HG03060 (cell line): ENCODE measurements around the gene PXYLP1.
A peak's percentile ranks its signal among the peaks of the same experiment; 100 is the strongest.
"Not testable (repeated sequence)": the region's sequence is repeated elsewhere in the genome, so short reads cannot be mapped to it uniquely, and the experiment has no call there.

Source experiments
- ATAC-seq: cut with Tn5 transposase; IDR thresholded peaks from one replicate; pipeline ENCODE4 v1.9.1; 2021; ENCODE audit warnings: low read depth, moderate number of reproducible peaks; ENCODE audit not compliant: unreplicated experiment

The PXYLP1 gene

DNA sequence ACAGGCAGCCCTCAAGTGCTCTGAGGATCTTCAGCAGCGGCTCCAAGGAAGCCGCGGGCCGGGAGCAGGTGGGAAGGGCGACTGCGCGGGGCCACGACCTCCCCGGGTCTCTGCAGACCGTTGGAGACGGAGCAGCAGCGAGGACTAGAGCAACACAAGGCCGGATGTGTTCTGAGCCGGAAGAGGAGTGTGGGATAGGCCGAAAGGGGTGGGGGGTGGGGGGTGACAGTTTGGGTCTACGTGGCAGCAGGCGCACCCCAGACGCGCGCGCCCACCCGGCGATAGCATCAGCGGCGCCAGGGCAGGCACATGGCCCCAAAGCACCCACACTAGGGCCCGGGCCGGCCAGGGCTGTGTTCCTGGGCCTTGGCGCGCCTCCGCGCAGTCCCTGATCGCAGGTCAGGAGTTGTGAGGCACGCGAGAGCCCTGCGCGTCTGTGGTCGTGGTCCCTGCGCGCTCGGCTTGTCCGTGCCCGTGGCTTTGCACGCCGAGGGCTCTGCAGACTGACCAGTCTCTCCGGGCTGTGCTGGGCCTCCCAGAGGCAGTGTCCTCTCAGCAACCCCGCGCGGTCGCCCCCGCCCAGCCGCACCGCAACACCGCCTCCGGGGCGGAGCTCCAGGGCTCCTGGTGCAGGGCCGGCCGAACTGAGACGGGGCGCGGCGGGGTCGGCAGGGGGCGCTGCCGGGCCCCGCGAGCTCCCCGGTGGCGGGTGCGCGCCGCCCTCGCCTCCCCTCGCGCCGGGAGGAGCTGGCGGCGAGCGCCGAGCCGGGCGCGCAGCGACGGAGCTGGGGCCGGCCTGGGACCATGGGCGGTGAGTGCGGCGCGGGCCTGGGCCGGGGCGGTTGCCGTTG, at the start of gene PXYLP1:
Gene PXYLP1 (plus strand): TSS at position 725 of the 851 bp plus-strand sequence. CDS start 28,351 bp downstream, outside the sequence.
- peak; percentile 87 for ATAC-seq

DNA sequence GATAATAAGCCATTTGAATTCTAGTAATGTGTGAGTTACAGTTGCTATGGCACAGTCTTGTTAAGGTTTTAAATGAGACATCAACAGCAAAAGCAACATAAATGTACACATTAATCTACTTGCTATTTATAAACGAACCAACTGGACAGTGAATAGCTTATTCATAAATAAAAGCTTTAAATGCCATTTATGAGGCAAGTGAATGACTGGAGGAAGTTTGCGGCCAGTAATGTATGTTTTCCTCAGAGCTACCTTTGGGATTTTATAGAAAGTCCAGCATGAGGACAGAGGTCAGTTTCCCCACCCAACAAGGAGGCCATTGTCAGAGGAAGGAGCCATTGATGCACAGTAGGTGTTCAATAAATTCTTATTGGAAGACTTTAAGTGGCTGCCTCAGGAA, 48.0 kb upstream of the PXYLP1 start:
- ATAC-seq = no peak

DNA sequence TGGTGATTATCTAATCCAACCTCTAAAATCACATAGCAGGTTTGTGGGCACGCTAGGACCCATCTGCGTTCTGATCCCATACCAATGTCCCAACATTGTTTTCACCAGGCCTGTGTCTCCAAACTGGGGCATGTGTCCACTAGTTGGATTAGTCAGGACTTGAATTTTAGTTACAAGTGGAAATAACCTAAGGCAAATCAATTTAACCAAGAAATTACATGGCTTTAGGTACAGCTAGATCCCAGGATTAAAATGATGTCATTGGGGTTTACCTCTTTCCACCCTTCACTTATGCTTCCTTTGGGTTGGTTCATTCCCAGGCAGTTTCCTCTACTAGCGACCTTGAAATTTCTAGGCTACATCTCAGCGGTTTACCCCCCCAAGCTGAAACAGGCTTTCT, 47.2 kb upstream of the PXYLP1 start:
- ATAC-seq = no peak

DNA sequence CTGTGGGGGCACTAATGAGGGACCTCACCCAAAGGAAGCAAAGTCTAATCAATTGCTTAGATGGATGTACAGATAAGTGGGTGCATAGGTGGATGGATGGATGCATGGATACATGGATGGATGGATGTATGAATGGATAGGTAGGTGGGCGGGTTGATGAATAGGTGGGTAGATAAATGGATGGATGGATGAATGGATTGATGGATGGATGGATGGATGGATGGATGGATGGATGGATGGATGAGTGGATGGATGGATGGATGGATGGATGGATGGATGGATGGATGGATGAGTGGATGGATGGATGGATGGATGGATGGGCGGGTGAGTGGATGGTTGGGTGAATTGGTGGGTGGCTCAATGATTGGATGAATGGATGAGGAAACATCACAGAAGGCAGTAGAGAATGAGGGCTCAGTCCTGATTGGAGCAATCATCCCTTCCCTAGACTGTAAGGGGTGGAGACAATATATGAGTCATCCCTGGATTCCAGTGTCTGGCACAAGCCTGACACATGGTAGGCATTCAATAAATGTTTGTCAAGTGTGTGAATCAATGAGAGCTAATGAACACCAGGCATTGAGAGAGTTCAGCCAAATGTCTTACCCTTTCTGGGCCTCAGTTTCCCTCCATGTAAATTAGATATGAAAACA, 40.4 kb upstream of the PXYLP1 start:
- no peak for ATAC-seq

DNA sequence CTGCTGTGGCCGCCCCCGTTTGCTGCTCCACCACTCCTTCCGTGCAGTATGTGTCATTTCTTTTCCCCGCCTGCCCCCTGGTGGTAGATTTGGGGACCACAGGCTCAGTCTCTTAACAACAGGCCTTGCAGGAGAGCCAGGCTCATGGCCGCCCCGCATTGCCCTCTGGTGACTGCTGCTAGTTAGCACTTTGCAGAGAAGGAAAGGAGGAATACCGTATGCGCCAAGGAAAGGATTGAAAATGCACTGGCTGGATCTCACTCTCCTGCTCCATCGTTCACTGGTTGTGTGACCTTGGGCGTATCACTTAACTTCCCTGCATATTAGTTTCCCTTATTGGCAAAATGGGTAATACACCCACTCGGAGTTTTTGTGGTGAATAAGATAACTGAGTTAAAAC, 39.3 kb upstream of the PXYLP1 start:
- ATAC-seq = peak; percentile 95

DNA sequence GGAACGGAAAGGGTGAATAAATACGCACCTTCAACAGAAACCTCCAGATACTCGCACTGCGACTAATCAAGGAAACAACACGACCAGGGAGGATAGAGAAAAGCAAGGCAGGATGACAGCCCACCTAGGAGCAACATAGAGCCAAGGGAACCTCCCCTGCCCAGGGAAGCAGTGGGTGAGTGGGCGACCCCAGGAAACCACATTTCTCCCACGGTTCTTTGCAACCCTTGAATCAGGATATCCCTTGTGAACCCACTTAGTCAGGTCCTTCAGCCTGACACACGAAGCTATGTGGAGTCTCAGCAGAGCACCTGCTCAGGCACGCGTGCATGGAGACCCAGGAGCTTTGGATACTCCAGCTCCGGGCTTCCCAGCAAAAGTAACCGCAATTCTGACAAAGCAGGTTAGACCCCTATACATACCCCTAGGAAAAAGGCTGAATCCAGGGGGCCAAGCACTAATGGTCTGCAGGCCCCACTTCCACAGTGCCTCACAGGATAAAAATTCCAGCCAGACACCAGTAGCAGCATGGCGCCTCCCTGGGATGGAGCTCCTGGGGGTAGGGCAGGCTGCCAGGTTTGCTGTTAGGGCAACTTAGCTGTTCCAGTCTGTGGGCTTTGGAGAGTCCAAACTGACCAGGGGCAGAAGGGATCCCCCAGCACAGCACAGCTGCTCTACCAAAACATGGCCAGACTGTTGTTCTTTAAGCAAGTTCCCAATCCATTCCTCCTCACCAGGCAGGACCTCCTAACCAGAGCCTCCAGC, 38.4 kb upstream of the PXYLP1 start:
- ATAC-seq = no peak

GRCh38 chr3:141201122-141201521, 30.5 kb upstream of the PXYLP1 start:
- ATAC-seq = no peak

DNA sequence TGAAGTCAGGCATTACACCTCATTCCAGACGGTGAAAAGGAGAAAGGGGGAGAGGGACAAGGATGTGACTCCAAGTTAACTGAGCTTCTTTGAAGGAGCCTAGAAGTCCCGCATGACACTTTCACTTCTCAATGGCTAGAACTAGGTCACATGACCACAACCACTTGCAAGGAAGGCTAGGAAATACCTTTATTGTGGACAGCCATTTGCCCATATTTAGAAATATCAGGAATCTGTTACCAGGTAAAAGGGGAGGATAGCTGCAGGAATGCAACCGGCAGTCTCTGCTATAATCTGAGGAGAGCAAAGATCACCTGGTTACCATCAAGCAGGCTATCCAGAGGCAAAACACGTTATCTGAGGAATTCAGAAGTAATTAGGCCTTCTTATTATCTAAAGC, 28.9 kb upstream of the PXYLP1 start:
- no peak for ATAC-seq

DNA sequence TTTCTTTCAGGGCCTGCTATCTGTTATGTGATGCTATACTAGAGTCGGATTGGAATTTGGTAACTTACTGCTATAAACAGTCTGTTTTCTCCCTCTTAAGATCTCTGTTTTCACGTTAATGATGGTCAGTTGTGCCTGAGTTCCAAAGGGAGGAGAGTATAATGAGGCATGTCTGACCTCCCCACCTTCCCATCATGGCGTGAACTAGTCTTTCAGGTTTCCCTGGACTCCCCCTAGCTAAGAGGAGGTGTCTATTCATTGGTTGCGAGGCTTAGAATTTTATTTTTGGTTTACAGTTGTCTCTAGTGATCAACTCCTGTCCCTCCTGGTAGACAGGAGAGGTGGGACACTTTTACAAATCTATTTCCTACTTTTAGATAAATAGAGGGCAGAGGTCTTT, 27.8 kb upstream of the PXYLP1 start:
- no peak for ATAC-seq

GRCh38 chr3:141204343-141204742, 27.3 kb upstream of the PXYLP1 start:
- no peak for ATAC-seq

GRCh38 chr3:141211306-141211705, 20.3 kb upstream of the PXYLP1 start:
- ATAC-seq = not testable (repeated sequence)

GRCh38 chr3:141212101-141212500, 19.5 kb upstream of the PXYLP1 start:
- ATAC-seq = no peak

GRCh38 chr3:141212555-141212954, 19.1 kb upstream of the PXYLP1 start:
- ATAC-seq = no peak

DNA sequence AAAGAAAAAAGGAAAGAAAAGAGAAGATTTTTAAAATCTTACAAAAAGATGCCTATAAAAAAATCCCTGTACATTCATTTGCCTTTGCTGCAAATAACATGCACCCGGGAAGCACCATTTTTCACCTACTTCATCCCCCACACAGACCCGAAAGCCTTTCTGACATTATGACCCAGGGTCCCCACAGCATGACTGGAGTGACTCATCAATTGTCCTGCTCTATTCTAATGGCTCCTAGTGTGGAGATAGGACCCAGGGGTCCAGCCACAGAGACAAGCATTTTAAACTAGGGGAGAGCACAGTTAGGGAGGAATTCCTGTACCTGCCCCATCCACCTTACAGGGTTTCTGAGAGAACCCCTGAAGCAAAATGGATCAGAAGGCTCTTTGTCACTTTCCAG, 14.7 kb upstream of the PXYLP1 start:
- ATAC-seq = no peak

DNA sequence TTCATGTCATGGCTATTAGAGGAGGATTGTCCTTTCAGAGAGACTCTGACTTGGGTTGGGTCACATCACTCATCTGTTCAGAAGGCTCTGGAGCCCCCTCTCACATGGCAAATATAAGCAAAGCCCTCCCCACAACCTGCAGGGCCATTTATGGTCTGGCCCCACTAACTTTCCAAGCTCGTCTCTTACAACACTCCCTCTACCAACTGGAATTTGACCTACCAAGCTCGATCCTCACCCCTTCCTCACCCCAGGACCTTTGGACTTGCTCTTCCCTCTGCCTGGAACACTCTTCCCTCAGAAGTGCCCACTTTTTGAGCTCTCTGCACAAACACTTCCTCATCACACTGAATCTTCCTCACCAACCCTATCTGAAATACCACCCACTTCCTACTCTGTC, 14.2 kb upstream of the PXYLP1 start:
- ATAC-seq = no peak

DNA sequence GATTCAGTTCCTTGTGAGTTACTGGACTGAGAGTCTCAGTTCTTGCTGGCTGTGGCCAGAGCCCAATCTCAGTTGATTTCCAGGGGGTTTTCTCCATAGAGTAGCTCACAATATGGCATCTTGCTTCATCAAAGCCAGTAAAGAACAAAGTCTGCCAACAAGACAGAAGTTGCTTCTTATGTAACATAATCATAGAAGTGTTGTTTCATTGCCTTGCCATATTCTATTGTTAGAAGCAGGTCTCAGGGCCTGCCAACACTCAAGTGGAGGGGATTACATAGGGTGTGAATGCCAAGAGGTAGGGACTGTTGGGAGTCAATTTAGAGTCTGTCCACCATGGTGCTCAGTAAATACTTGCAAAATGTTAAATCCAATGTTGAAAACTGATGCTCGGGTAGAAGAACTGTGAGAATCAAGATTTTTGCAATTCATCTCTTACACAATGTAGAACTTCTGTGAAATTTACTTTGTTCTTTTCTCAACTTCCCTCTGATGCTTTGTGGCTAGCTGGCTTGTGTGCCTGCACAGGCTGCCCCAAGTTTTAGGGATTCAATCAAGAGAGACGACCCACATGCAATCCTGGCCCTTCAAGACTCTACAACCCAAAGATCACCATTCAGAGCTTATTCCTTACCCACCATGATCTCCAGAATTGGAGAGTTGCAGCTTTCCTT, 13.3 kb upstream of the PXYLP1 start:
- no peak for ATAC-seq

GRCh38 chr3:141218926-141219325, 12.7 kb upstream of the PXYLP1 start:
- ATAC-seq = no peak

DNA sequence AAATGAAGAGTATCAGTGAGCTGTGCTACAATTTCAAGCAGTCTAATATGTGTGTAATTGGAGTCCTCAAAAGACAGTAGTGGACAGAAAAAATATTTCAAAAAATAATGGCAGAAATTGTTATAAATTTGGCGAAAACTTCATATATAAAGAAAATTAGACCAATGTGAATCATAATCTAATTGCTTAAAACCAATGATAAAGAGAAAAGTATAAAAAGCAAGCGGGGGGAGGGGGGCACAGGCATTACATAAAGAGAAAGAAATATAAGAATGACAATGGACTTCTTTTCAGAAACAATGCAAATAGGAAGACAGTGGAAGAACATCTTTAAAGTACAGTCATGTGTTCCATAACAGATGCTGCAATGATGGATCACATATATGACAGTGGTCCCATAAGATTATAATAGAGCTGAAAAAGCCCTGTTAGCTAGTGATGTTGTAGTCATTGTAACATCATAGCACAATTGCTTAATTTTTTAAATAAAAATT, 7.9 kb upstream of the PXYLP1 start:
- ATAC-seq = no peak

DNA sequence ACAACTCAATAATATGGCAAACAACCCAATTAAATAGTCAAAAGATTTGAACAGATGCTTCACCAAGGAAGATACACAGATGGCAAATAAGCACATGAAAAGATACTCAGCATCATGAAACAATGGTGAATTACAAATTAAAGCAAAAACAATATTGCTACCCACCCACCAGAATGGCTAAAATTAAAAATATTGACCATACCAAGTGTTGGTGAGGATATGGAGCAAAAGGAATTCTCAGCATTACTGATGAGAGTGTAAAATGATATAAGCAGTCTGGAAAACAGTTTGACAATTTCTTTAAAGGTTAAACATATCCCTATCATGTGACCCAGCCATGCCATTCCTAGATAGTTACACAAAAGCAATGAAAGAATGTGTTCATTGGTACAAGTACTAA, 5.7 kb upstream of the PXYLP1 start:
- no peak for ATAC-seq

GRCh38 chr3:141227216-141227615, 4.4 kb upstream of the PXYLP1 start:
- ATAC-seq = no peak

DNA sequence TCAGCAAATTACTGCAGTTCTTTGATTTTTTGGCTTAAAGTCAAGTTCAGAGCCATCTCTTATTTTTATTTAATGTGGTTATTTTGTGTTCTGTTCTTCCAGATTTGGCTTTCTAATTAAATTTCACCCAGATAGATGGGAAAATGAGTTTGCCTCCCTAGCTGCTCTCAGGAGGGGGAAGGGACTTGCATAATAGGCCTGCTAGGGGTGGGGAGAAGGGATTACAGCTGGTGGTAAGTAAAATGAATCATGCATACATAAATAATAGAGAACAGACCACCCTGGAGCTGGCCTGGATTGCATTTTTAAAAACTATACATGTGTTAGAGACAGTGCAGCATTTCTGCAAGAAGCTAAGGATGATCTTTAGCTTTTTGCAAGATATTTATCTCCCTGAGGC, 3.9 kb upstream of the PXYLP1 start:
- ATAC-seq = no peak
